Mesothelial cell of epicardium (in vitro differentiated cells): ENCODE data around the gene NXNL2. TPM values are rescaled to one million over a fixed set of nuclear protein-coding genes. Genes with fewer than 3 reads are reported as not detected.

Experiments used
- DNase-seq, 2 experiments: peaks; one replicate each; pipeline ENCODE4 v3.0.0; 2021; ENCODE audit warnings: low spot score in 2 of 2; ENCODE audit not compliant: unreplicated experiment in 2 of 2
- H3K27ac Mint-ChIP-seq: 2 replicates; pipeline ENCODE4 v1.8.0; 2021; ENCODE audit warnings: mixed read lengths
- H3K27me3 Mint-ChIP-seq: 2 replicates; pipeline ENCODE4 v1.8.0; 2021; ENCODE audit warnings: low read depth, mixed read lengths
- H3K36me3 Mint-ChIP-seq: 2 replicates; pipeline ENCODE4 v1.8.0; 2021; ENCODE audit warnings: mixed read lengths
- H3K4me1 Mint-ChIP-seq: 2 replicates; pipeline ENCODE4 v1.8.0; 2021; ENCODE audit warnings: mixed read lengths
- H3K4me3 Mint-ChIP-seq: 2 replicates; pipeline ENCODE4 v1.8.0; 2021; ENCODE audit warnings: mild to moderate bottlenecking, moderate library complexity, mixed read lengths
- H3K9me3 Mint-ChIP-seq: 2 replicates; pipeline ENCODE4 v1.8.0; 2021; ENCODE audit warnings: mixed read lengths
- CTCF ChIP-seq: fragments of 200-600 bp; sonication (generic); IDR thresholded peaks from one replicate; pipeline ENCODE4 v1.5.0; 2021; ENCODE audit warnings: antibody characterized with exemption; ENCODE audit not compliant: unreplicated experiment
- total RNA-seq: library from RNA; stranded (reverse); gene quantifications from 3 replicates; pipeline ENCODE4 v1.2.1, GENCODE V29; 2021

Gene NXNL2
- total RNA-seq, 1 donor from 2014 or later, result 2.2 TPM

- no peak overlapping the region for H3K4me3 Mint-ChIP-seq
- peaks cover 11% of the 10 kb centered on the region for H3K9me3 Mint-ChIP-seq
- peak overlapping the region; percentile 78 for H3K27ac Mint-ChIP-seq
- DNase-seq, result no peak
- peaks cover 36% of the 10 kb centered on the region for H3K4me1 Mint-ChIP-seq
- peaks cover 6% of the 10 kb centered on the region for H3K36me3 Mint-ChIP-seq
- no peaks in the 10 kb centered on the region for H3K27me3 Mint-ChIP-seq
- TF ChIP-seq CTCF, result no peak
These were observed 18.4 kb downstream of the NXNL2 start for GRCh38 chr9:88553350-88553749.

GRCh38 chr9:88555268-88555980 is 20.4 kb downstream of the NXNL2 start:
- H3K27ac Mint-ChIP-seq, result no peak overlapping the region
- no peaks in the 10 kb centered on the region for H3K36me3 Mint-ChIP-seq
- H3K9me3 Mint-ChIP-seq, result no peaks in the 10 kb centered on the region
- no peak for TF ChIP-seq CTCF
- no peak overlapping the region for H3K4me3 Mint-ChIP-seq
- H3K4me1 Mint-ChIP-seq, result peaks cover 36% of the 10 kb centered on the region
- no peaks in the 10 kb centered on the region for H3K27me3 Mint-ChIP-seq
- no peak for DNase-seq

GRCh38 chr9:88559661-88560060 is 24.7 kb downstream of the NXNL2 start:
- TF ChIP-seq CTCF, result no peak
- Mint-ChIP-seq H3K4me3 (no peak overlapping the region), H3K27ac (no peak overlapping the region), H3K9me3 (no peaks in the 10 kb centered on the region), H3K36me3 (no peaks in the 10 kb centered on the region), H3K4me1 (peaks cover 5% of the 10 kb centered on the region), H3K27me3 (no peaks in the 10 kb centered on the region)
- DNase-seq, result no peak

- no peak overlapping the region for H3K27ac Mint-ChIP-seq
- H3K27me3 Mint-ChIP-seq, result no peaks in the 10 kb centered on the region
- no peaks in the 10 kb centered on the region for H3K9me3 Mint-ChIP-seq
- H3K36me3 Mint-ChIP-seq, result no peaks in the 10 kb centered on the region
- no peaks in the 10 kb centered on the region for H3K4me1 Mint-ChIP-seq
- no peak for DNase-seq
- TF ChIP-seq CTCF, result no peak
- H3K4me3 Mint-ChIP-seq, result no peak overlapping the region
These were observed 32.9 kb downstream of the NXNL2 start for GRCh38 chr9:88567870-88568269.

GRCh38 chr9:88571419-88571818 is 36.4 kb downstream of the NXNL2 start:
- Mint-ChIP-seq H3K27me3 (no peaks in the 10 kb centered on the region), H3K9me3 (peaks cover 6% of the 10 kb centered on the region), H3K27ac (no peak overlapping the region), H3K4me3 (no peak overlapping the region), H3K4me1 (peaks cover 13% of the 10 kb centered on the region), H3K36me3 (no peaks in the 10 kb centered on the region)
- no peak for TF ChIP-seq CTCF
- DNase-seq, result no peak
